Astrocyte (in vitro differentiated cells and primary cell): ENCODE data around the gene SCAANT1.

Source experiments
- EZH2 ChIP-seq: IDR thresholded peaks from 2 replicates; pipeline ENCODE4 v1.6.1; 2012; ENCODE audit warnings: mild to moderate bottlenecking, low read length, inconsistent platforms; ENCODE audit not compliant: insufficient read depth
- TF ChIP-seq, protein P1 (sequence below): IDR thresholded peaks from 2 replicates; pipeline ENCODE4 v1.5.1; 2011; ENCODE audit warnings: low read depth, mild to moderate bottlenecking, inconsistent platforms, low read length, moderate library complexity; ENCODE audit not compliant: insufficient read depth

DNA sequence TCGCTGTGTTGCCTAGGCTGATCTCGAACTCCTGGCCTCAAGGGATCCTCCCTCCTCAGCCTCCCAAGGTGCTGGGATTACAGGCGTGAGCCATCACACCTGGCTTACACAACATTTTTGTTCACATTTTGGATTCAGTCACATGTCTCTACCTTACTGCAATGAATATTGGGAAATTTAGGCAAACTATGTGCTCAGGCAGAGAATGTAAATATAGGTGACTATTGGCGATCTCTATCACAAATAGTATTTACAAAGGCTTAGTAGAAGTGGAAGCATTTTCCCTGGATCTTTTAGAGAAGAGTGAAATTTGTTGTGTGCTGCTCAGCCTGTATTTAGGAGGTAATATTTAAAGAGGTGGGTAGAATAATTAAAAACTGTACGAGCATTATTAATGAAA is 20.7 kb downstream of the SCAANT1 start:
- TF ChIP-seq, protein P1, sequence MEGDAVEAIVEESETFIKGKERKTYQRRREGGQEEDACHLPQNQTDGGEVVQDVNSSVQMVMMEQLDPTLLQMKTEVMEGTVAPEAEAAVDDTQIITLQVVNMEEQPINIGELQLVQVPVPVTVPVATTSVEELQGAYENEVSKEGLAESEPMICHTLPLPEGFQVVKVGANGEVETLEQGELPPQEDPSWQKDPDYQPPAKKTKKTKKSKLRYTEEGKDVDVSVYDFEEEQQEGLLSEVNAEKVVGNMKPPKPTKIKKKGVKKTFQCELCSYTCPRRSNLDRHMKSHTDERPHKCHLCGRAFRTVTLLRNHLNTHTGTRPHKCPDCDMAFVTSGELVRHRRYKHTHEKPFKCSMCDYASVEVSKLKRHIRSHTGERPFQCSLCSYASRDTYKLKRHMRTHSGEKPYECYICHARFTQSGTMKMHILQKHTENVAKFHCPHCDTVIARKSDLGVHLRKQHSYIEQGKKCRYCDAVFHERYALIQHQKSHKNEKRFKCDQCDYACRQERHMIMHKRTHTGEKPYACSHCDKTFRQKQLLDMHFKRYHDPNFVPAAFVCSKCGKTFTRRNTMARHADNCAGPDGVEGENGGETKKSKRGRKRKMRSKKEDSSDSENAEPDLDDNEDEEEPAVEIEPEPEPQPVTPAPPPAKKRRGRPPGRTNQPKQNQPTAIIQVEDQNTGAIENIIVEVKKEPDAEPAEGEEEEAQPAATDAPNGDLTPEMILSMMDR: no peak
- no peak for TF ChIP-seq EZH2
